Measurements from ENCODE around the gene NCAPG2.
"Not testable (repeated sequence)": the region's sequence is repeated elsewhere in the genome, so short reads cannot be mapped to it uniquely, and the experiment has no call there.

DNA sequence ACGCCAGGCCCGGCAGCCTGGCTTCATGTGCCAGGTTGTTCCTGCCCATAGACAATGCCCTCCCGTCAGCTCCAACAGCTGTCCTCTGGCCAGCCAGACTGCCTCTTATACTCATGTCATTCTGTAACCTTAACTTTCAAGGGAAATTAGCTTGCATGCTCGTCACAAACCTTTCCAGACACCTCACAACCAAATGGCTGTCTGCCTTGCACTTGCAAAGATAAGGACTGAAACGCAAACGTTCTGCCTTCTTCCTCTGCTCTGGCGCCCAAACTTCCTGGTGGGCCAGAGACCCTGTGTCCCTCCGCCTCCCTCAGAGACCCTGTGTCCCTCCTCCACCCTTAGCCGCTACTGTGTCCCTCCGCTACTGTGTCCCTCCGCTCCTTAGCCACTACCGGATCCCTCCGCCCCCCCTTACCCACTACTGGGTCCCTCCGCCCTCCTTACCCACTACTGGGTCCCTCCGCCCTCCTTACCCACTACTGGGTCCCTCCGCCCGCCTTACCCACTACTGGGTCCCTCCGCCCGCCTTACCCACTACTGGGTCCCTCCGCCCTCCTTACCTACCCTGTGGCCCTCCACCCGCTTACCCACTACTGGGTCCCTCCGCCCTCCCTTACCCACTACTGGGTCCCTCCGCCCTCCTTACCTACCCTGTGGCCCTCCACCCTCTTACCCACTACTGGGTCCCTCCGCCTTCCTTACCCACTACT is 37.5 kb downstream of the NCAPG2 start:
- TF ChIP-seq, protein P1, sequence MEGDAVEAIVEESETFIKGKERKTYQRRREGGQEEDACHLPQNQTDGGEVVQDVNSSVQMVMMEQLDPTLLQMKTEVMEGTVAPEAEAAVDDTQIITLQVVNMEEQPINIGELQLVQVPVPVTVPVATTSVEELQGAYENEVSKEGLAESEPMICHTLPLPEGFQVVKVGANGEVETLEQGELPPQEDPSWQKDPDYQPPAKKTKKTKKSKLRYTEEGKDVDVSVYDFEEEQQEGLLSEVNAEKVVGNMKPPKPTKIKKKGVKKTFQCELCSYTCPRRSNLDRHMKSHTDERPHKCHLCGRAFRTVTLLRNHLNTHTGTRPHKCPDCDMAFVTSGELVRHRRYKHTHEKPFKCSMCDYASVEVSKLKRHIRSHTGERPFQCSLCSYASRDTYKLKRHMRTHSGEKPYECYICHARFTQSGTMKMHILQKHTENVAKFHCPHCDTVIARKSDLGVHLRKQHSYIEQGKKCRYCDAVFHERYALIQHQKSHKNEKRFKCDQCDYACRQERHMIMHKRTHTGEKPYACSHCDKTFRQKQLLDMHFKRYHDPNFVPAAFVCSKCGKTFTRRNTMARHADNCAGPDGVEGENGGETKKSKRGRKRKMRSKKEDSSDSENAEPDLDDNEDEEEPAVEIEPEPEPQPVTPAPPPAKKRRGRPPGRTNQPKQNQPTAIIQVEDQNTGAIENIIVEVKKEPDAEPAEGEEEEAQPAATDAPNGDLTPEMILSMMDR (IDR thresholded peaks at IDR 0.05), result not testable (repeated sequence)
- not testable (repeated sequence) for TF ChIP-seq POLR2AphosphoS5 (IDR thresholded peaks at IDR 0.05); EP300 (IDR thresholded peaks at IDR 0.05; ENCODE audit: low read depth)

All from transverse colon (tissue), 4 donors.